Lower leg skin (tissue), 4 donors: ENCODE measurements around the gene PRMT2. TPM values are rescaled to one million over a fixed set of nuclear protein-coding genes. Genes with fewer than 3 reads are reported as not detected.

Experiments
- DNase-seq, 2 donors: peaks; one replicate each; pipeline ENCODE4 v3.0.0-alpha.2; 2019; ENCODE audit warnings: low spot score in 2 of 2
- H3K4me3 ChIP-seq: fragments of 200-600 bp; sonication (generic); 2 replicates; pipeline ENCODE4 v1.5.1; 2017; ENCODE audit warnings: mild to moderate bottlenecking, low read depth; ENCODE audit not compliant: poor library complexity, severe bottlenecking
- POLR2A ChIP-seq, 2 donors: fragments of 450-650 bp; IDR thresholded peaks; one replicate each; pipeline ENCODE4 v1.6.1; 2016 to 2017; ENCODE audit warnings: antibody characterized with exemption in 2 of 2, mild to moderate bottlenecking in 1 of 2, moderate library complexity in 1 of 2
- WGBS, 2 donors: methylation state at CpG; one replicate each; pipeline ENCODE4 v1.1.5; 2018; 5-methylcytosine and 5-hydroxymethylcytosine counted together
- intact Hi-C: fragments of 100-400 bp; cut with DNase I; formaldehyde crosslinking; loops from one replicate; pipeline ENCODE4 v1.15.0; 2023; ENCODE audit warnings: low total_unique reads
- total RNA-seq, 4 donors: library from RNA; depleted of rRNA; stranded (reverse); fragments of >200 nt; gene quantifications; one replicate each; pipeline ENCODE4 v1.1.0, GENCODE V29; 2016
- TF ChIP-seq, protein P1 (sequence below), 3 donors: fragments of 450-650 bp; IDR thresholded peaks; one replicate each; pipeline ENCODE4 v1.5.1; 2016; ENCODE audit warnings: antibody characterized with exemption in 3 of 3, mild to moderate bottlenecking in 3 of 3, moderate library complexity in 2 of 3

Gene PRMT2
- total RNA-seq, 4 donors from 2014 or later, result 88.0 to 115 (median 95.2) TPM

DNA sequence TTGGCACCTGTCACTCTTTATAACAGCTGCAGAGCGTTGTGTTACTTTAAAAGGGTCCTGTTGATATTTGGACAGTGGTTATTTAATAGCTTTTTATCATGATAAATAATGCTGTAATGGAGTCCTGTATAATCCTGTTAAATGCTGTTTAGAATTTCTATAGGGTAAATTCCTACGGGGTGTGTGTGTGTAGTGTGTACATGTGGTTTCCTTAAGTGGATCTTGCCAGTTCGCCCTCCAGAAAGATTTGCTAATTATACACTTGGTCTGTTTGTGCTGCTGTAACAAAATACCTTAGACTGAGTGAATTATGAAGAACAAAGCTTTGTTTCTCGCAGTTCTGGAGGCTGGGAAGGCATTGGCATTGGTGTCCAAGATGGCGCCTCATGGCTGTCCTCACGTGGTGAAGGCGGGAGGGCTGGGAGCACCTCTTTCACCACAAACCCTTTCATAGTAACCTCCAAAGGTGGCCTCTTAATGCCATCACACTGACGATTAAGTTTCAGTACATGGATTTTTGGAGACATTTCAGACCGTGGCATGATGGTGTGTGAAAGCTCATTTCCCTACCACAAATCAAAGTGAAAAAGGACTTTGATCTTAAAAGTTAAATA lies 11.2 kb downstream of the PRMT2 start:
- no peak for TF ChIP-seq POLR2A (IDR thresholded peaks at IDR 0.05)
- TF ChIP-seq, protein P1, sequence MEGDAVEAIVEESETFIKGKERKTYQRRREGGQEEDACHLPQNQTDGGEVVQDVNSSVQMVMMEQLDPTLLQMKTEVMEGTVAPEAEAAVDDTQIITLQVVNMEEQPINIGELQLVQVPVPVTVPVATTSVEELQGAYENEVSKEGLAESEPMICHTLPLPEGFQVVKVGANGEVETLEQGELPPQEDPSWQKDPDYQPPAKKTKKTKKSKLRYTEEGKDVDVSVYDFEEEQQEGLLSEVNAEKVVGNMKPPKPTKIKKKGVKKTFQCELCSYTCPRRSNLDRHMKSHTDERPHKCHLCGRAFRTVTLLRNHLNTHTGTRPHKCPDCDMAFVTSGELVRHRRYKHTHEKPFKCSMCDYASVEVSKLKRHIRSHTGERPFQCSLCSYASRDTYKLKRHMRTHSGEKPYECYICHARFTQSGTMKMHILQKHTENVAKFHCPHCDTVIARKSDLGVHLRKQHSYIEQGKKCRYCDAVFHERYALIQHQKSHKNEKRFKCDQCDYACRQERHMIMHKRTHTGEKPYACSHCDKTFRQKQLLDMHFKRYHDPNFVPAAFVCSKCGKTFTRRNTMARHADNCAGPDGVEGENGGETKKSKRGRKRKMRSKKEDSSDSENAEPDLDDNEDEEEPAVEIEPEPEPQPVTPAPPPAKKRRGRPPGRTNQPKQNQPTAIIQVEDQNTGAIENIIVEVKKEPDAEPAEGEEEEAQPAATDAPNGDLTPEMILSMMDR (IDR thresholded peaks at IDR 0.05), result no peak
- no peak overlapping the region for H3K4me3 ChIP-seq
- DNase-seq, result no peak
- intact Hi-C loops, result no loop called here
- WGBS, 2 donors, result 82 to 83% methylated on average over 9 of the region's 9 CpGs

DNA sequence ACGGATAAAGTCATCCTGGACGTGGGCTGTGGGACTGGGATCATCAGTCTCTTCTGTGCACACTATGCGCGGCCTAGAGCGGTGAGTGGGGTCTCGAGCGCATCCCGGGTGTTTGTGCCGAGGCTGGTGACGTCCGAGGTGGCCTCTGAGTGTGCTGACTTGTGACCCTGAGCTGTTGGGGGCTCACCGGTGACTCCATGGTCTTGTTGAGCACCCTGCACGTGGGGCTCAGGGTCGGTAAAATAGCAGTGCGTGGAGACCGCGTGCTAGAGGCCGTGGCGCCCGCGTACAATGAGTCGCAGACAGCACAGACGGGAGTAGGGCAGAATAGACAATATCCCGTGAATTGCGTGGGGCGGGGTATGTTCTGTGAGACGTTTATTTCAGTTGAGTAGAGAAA lies 13.1 kb downstream of the PRMT2 start:
- DNase-seq, result no peak
- intact Hi-C loops, result no loop called here
- no peak overlapping the region for H3K4me3 ChIP-seq
- 92 to 94% methylated on average over 26 to 27 of the region's 27 CpGs for WGBS, 2 donors
- TF ChIP-seq POLR2A (IDR thresholded peaks at IDR 0.05), result no peak

DNA sequence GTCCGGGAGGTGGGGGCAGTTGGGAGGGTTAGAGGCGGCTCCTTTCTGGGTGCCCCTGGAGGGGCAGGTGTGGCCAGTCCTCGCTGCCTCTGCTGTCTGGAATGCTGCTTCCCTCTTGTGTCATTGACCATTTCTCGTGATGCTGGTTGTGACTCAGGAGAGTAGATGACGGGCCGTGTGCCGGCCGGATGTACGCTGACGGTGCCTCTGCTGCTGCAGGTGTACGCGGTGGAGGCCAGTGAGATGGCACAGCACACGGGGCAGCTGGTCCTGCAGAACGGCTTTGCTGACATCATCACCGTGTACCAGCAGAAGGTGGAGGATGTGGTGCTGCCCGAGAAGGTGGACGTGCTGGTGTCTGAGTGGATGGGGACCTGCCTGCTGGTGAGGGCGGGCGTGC lies 13.9 kb downstream of the PRMT2 start:
- DNase-seq, result no peak
- 88 to 97% methylated on average over 19 of the region's 19 CpGs for WGBS, 2 donors
- TF ChIP-seq POLR2A (IDR thresholded peaks at IDR 0.05), result no peak
- TF ChIP-seq, protein P1 (IDR thresholded peaks at IDR 0.05), result no peak
- intact Hi-C loops, result no loop called here
- H3K4me3 ChIP-seq, result no peak overlapping the region

DNA sequence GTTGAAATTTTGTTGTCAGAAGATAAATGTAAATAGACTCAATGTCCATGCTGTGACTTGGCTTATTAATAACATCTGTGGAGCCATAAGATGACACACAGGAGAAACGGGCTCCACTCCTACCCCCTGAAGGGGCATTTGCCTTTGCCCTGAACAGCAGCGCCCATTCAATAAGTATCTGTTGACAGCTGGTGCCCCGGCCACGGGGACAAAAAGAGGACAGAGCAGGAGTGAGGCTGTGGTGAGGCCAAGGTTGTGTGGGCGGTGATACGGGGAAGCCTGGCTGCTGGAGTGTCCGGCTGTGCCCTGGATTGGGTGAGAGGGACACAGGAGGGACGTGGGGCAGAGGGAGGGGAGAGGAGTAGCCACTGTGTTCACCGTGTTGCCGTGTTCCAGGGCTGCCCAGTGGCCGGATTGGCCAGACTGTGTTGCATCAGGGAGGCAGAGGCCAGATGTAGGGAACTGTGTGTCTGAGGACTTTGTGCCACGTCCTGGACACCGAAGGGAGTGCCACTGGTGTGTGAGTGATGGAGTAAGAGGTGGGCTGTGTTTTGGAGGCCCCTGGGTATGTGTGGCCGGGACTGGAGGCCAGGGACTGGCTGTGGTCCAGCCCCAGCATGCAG lies 15.1 kb downstream of the PRMT2 start:
- WGBS, 2 donors, result 91 to 92% methylated on average over 14 of the region's 14 CpGs
- H3K4me3 ChIP-seq, result no peak overlapping the region
- no peak for DNase-seq
- TF ChIP-seq, protein P1 (IDR thresholded peaks at IDR 0.05), result no peak
- no peak for TF ChIP-seq POLR2A (IDR thresholded peaks at IDR 0.05)
- intact Hi-C loops, result no loop called here

DNA sequence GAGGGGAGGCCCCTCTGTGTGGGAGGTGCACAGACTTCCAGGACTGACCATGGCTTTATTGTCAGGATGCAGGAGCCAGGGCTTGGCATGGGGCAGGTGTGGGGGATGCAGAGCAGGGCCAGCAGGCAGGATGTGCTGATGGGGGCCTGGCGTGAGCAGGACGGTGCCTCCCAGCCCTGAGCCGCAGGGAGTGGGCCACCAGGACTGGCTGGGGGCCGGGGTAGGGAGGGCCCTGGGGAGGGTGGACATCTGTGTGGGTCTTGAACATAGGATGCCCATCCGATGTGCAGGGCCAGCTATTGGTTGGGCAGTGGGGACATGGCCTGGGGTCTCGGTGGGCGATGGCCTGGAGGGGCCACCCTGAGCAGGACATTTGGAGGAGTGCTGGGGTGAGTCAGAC lies 15.6 kb downstream of the PRMT2 start:
- TF ChIP-seq, protein P1 (IDR thresholded peaks at IDR 0.05), result no peak
- TF ChIP-seq POLR2A (IDR thresholded peaks at IDR 0.05), result no peak
- WGBS, 2 donors, result 92 to 95% methylated on average over 6 to 7 of the region's 7 CpGs
- intact Hi-C loops, result no loop called here
- no peak for DNase-seq
- H3K4me3 ChIP-seq, result no peak overlapping the region

DNA sequence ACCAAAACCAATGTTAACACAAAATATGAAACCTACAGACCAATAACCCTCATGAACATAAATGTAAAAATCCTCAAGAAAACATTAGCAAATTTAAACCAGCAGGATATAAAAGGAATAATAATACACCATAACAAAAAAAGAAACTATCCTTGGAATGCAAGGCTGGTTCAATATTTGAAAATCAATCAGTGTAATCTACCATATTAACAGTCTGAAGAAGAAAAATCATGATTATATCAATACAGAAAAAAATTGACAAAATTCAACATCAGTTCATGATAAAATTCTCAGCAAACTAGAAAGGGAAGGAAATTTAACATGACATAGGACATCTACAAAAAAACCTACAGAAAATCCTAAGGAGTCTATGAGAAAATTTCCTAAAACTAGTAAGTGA lies 19.8 kb downstream of the PRMT2 start:
- no peak for TF ChIP-seq POLR2A (IDR thresholded peaks at IDR 0.05)
- TF ChIP-seq, protein P1 (IDR thresholded peaks at IDR 0.05), result no peak
- H3K4me3 ChIP-seq, result no peak overlapping the region
- intact Hi-C loops, result no loop called here
- DNase-seq, result no peak
